ENCODE results near the gene MAP3K12.

The MAP3K12 gene

DNA sequence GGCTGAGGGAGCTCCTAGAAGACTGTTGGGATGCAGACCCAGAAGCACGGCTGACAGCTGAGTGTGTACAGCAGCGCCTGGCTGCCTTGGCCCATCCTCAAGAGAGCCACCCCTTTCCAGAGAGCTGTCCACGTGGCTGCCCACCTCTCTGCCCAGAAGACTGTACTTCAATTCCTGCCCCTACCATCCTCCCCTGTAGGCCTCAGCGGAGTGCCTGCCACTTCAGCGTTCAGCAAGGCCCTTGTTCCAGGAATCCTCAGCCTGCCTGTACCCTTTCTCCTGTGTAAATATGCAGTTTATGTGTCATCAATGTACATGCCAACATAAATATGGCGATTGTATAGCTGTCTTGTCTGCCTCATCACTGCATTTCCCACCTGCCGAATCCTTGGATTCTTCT, 68.1 kb downstream of the MAP3K12 start:
- DNase-seq (ENCODE audit: extremely low spot score) = no peak
- ChIA-PET CTCF (interaction anchor here (2.4 to 14.6 kb wide), 2 partner anchors 80 to 110 kb away, joined by 8 to 381 read pairs; partner anchors contain the start of gene AAAS), POLR2A (no interaction called here)
- TF ChIP-seq, protein P1, sequence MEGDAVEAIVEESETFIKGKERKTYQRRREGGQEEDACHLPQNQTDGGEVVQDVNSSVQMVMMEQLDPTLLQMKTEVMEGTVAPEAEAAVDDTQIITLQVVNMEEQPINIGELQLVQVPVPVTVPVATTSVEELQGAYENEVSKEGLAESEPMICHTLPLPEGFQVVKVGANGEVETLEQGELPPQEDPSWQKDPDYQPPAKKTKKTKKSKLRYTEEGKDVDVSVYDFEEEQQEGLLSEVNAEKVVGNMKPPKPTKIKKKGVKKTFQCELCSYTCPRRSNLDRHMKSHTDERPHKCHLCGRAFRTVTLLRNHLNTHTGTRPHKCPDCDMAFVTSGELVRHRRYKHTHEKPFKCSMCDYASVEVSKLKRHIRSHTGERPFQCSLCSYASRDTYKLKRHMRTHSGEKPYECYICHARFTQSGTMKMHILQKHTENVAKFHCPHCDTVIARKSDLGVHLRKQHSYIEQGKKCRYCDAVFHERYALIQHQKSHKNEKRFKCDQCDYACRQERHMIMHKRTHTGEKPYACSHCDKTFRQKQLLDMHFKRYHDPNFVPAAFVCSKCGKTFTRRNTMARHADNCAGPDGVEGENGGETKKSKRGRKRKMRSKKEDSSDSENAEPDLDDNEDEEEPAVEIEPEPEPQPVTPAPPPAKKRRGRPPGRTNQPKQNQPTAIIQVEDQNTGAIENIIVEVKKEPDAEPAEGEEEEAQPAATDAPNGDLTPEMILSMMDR (IDR thresholded peaks at IDR 0.05; ENCODE audit: control extremely low read depth, extremely low read depth, low read depth, missing control alignments) = no peak

DNA sequence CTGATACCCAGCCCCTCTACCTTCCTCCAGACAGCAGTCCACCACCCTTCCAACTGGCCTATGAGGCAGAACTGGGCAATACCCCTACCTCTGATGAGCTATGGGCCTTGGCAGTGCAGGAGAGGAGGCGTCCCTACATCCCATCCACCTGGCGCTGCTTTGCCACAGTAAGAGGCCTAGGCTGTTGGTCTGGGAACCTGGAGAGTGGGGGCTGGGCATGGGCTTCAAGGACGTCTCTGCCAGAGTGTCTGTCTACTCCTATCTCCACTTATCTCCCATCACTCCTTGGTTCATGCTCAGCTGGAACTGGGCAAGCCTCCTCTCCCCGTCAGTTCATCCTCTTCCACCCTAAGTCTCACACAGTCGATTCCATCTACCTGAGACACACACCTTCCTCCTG, 69.1 kb downstream of the MAP3K12 start:
- ChIA-PET POLR2A (no interaction called here), CTCF (interaction anchor here (1.2 to 14.6 kb wide), 2 partner anchors 9 to 78 kb away, joined by 4 to 381 read pairs; no protein-coding TSS in a partner anchor)
- DNase-seq (ENCODE audit: extremely low spot score) = no peak
- TF ChIP-seq, protein P1 (IDR thresholded peaks at IDR 0.05; ENCODE audit: control extremely low read depth, extremely low read depth, low read depth, missing control alignments) = no peak
